Stimulated activated CD4-positive, alpha-beta T cell treated with anti-CD3 and anti-CD28 coated beads, Interleukin-12 subunit alpha, Interleukin-12 subunit beta, amount 100 ng/mL, for 48 hours (primary cell): ENCODE data around the gene ZBTB21.
A peak's percentile ranks its signal among the peaks of the same experiment; 100 is the strongest.

ENCODE experiments used
- DNase-seq, 3 donors: peaks; one replicate each; pipeline ENCODE4 v3.0.0-alpha.2; 2020; ENCODE audit warnings: low read depth in 2 of 3, low spot score in 1 of 3

ZBTB21 gene

GRCh38 chr21:42021371-42022090 lies 11.4 kb upstream of the ZBTB21 start:
- DNase-seq, result no peak

GRCh38 chr21:42019706-42020105 lies 9.5 kb upstream of the ZBTB21 start:
- DNase-seq, result no peak

DNA sequence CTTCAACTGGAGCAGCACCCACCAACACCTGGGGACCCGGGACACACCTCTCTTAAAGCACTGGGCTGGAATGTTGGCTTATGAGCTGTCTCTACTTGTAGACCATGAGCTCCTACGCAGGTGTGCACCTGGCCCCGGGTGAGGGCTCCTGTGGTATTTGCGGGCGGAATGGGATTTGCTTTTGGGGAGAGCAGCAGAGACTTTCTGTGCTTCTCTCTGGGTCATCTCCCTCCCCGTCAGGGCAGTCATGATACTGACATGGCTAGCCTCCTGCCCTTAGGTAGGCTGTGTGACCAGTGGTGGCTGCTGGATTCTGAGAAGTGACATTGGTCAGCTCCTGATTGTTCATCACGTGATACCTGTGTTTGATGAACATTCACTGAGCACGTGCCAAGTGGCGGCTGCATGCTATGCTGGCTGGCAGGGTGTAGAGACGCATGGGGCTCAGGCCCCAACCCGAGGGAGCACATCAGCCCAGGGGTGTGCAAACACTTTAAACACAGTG lies 9.0 kb upstream of the ZBTB21 start:
- no peak for DNase-seq

GRCh38 chr21:42017022-42017421 lies 6.9 kb upstream of the ZBTB21 start:
- no peak for DNase-seq

- no peak for DNase-seq
These were observed 6.3 kb upstream of the ZBTB21 start for GRCh38 chr21:42016364-42016985.

DNA sequence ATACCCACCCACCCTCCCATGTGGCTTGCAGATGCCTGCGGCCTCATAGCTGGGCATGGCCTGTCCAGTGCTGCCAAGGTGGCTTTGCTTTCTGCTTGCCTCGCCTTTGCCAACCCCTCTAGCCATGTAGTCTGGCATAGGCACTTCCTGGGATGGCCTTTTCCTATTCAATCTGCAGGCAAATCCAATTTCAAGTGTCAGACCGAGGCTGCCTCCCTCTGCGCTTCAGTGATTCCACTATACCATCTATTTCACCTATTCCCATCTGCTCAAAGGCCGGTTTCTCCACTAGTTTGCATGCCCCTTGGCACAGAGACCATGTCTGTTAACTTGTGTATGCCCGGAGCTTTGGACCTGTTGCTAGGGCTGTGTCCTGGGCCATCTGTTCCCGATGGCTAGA lies 3.8 kb upstream of the ZBTB21 start:
- DNase-seq, result no peak

- no peak for DNase-seq
These were observed 3.2 kb upstream of the ZBTB21 start for GRCh38 chr21:42013376-42013775.

GRCh38 chr21:42012763-42013329 lies 2.7 kb upstream of the ZBTB21 start:
- DNase-seq, result no peak

- DNase-seq, result no peak
These were observed 2.2 kb upstream of the ZBTB21 start for GRCh38 chr21:42012344-42012743.

DNA sequence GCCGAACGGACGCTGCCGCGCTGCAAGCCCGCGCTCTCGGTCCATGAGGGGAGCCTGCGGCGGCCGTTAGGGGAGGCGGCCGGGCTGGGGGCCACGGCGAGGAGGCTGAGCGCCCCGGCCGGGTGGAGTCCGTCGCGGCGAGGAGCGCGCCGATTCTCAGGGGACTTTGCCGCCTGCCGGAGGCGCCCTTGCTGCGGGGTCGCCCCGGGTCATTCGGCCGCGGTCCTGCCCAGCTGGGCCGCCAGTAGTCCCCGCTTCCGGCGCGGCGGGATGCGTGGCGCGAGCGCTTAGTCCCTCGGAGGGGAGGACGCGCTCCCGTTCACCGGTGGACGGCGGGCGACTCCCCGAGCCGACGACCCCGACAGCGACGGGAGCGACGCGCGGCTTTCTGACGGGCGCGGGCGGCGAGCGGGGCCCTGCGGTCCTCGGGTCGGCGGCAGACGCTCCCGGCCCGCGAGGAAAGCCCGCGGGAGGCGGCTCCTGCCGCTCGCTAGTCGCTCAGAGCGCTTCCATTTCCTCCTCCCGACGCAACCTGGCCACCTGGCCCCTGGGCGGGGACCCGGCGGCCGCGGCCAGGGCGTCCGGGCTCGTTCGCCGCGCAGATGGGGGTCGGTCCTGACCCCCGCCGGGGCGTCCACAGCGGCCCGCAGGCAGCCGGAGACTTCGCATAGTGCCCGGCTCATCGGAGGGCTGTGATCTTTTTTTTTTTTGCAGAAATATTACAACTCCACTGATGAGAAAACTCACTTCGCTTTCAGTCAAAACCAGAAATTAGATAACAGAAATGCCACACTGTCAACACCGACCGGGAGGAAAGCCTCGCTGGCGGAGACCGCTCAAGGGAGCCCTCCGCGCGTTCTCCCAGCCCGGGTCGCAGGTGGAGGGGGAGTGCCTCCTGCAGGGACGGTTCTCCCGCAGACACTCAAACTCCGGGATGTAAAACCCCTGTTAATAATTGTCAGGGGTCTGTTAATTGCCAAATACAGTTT lies 641 bp upstream of the ZBTB21 start:
- peak in 1 of 3 donors; percentile 20 for DNase-seq

DNA sequence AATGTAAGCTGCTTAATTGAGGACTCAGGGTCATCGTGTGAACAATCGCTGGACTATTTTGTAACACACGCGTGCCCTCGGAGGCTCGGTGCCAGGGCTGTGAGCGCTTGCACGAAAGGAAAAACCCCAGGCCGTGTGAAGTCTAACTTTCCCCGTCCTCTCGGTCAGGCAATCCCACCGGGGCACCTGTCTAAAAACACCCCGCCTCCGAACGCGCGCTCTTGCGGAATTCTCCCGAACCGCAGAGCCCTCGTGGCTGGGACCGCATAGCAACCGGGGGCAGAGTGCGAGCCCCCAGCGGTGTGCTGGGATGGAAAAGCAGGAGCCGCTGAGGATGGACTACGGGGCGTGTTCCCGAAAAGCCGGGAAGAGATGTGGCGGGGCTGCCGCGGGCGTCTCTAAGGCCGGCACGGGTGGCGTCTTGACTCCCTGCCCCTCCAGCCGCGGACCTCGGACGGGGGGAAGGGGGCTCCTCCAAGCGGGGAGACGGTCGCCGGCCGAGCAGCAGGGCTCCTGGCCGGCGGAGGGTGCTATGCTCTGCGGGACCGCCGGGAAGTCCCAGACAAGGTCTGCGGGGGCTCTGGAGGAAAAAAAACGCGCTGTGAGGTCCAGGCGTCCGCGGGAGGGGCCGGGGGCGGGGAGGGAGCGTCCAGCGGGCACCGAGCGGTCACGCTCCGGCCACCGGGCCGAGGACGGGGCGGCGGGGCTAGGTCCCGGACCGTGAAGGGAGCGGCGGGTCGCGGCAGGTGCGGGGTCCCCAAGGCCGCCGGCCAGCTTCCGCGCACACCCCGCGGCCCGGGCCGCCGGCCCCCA lies 936 bp downstream of the ZBTB21 start:
- peak; percentile 15 to 59 (median 20) for DNase-seq

DNA sequence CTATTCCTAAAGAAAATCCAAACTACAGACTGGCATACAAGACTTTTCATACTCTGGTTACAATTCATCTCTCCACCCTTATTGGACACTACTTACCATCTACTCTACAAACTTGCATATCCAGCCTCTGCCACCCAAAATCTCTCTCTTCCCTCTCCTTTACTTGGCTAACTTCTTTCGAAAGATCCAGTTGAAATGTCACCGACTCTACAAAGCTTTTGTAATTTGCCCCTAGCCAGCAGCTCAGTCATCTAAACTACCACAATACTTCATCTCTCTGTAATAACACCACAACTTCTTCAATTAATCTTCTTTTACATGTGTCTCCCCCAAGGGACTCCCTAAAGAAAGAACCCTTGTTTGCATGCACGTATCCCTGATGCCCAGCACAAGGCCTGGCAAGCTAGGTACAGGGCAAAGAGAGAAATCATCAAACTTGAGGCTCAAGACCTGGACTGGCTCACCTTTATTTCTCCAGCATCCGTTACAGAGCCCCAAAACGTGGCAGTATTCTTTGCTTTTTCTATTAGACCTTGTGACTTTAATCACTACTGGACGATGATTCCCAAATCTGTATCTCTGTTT lies 2.7 kb downstream of the ZBTB21 start:
- DNase-seq, result no peak

- DNase-seq, result no peak
These were observed 3.4 kb downstream of the ZBTB21 start for GRCh38 chr21:42006765-42007164.

DNA sequence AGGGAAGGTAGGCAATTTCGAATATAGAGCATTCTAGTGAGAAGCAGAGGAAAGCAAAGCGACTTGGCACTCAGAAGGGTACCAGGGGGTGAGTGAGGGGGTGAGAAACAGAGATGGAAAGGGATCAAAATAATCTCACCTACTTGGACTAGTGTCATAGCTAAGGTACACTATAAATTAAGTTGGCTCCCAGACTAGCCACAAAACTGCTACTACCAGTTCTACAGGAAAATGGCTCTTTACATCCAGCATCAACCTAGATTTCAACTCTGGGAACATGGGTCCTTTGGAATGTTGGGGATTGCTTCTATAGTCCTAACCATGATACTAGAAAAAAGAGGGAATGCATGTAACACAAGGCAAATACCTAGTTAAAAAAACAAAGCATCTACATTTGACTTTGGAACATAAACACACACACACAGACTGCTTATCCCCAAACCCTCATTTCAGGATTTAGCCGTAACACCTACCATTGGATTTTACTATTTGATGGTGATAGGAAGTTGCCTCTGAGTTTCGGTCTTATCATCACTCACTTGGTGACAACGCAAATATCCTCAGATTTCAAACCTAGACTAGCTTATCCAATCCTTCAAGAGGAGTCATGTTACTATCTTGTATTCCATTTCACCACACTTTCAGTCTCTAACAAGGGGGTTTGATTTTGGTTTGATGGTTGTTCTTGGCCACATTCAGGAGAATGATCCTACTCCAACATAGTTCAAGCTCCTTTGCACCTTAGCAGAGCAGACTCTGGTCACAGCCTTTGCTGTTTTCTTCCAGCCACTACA lies 5.6 kb downstream of the ZBTB21 start:
- DNase-seq, result no peak

DNA sequence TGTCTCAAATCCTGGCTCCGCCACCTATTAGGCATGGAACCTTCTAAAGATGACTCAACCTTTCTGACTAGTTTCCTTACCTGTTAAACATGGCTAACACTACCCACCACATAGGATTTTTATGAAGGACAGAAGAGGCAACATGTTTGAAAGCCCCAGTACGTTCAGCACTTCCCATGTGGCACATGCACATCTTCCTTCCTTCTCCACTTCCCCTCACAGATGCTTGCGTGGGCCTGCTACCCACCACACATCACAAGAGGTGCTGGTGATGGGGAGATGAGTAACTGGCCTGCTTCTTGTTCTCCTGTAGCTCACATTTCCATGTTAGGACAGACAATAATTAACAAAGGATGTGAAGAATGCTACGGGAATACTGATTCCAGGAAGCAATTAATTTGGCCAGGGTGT lies 7.1 kb downstream of the ZBTB21 start:
- DNase-seq, result peak in 2 of 3 donors; percentile 14 to 32

- DNase-seq, result peak; percentile 65 to 79 (median 74)
These were observed 7.7 kb downstream of the ZBTB21 start for GRCh38 chr21:42002421-42002958.

DNA sequence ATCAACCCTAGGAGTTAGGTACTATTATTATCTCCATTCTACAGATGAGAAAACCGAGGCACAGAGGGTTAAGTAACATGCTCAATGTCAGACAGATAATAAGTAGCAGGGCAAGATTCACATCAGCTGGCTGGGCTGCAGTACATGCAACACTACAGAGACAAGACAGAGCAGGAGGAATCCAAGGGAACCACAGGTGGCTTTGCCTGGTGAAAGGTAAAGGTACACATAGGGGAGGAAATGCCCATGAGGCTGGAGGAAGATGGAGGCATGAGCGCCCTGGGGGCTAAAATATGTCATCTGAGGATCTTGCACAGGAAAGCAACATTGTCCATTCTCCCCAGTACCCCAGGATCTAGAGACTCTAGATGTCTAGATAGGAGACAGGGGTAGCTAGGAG lies 8.4 kb downstream of the ZBTB21 start:
- DNase-seq, result no peak

DNA sequence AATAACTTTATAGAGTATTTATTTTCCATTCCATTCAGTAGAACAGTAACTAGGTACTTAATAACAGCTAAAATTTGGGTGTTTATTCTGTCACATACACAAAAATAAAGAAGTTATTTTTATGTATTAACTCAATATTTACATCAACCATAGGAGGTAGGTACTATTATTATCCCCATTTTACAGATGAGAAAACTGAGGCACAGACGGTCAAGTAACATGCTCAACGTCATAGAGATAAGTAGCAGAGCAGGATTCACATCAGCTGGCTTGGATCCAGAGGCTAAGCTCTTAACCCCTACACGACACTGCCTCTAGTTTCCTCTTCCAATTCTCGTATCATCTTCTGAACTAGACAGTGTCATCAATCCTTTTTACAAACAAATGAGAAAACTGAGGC lies 9.3 kb downstream of the ZBTB21 start:
- DNase-seq, result no peak

DNA sequence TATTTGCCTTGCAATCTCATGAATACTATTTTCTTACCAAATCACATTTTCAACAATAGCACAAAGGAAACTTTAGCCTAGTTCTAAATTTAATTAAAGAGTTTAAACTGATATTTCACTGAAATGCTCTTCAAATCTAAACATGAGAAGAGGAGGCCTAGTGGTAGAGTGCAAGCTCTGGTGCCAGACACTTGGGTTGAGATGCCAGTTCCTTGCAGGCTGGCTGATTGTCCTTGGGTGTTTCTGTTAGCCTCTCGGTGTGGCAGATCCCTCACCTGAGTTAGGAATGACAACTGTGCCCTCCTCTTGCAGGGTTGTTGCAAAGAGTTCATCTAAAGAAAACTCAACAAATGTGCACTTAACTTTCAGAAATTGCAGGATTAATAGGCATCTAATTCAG lies 12.5 kb downstream of the ZBTB21 start:
- DNase-seq, result no peak
